Left hindlimb (tissue), 1 donor: ENCODE results near the gene SMU1.
"Not testable (repeated sequence)": the region's sequence is repeated elsewhere in the genome, so short reads cannot be mapped to it uniquely, and the experiment has no call there.

Experiments
- DNase-seq: peaks from one replicate; pipeline ENCODE4 v3.0.0-alpha.2; 2018

SMU1 gene

GRCh38 chr9:33104401-33104800, 27.9 kb upstream of the SMU1 start:
- DNase-seq, result no peak

- no peak for DNase-seq
Measured at GRCh38 chr9:33103501-33104281, 27.2 kb upstream of the SMU1 start.

DNA sequence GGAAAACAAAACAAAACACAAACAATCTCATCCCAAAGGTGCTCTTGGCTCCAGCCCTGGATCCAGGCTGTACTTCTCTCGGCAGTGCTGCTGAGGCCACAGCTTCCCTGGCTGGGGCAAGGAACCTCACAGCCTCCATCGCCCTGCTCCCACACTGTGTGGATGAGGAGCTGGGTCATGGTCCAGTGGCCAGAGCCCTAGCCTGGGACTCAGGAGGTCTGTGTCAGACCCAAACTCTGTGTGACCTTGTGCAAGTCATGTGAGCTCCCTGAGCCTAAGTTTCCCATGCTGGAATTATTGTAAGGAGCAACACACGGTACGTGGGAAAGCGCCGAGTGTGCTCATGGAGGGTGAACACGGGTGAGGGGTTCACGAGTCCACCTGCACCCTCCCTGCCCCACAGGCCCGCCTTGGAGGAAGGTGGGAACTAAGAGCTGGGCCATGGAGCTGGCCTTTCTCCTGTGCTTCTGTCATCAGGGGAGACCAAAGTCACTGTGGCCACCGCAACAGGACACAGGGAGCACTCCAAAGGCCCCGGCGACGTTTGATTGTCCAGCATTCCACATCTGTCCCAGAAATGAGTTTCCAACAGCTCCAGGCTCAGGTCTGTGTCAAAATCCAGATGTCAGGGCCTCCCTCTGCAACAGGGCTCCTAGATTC, 26.2 kb upstream of the SMU1 start:
- DNase-seq, result no peak

DNA sequence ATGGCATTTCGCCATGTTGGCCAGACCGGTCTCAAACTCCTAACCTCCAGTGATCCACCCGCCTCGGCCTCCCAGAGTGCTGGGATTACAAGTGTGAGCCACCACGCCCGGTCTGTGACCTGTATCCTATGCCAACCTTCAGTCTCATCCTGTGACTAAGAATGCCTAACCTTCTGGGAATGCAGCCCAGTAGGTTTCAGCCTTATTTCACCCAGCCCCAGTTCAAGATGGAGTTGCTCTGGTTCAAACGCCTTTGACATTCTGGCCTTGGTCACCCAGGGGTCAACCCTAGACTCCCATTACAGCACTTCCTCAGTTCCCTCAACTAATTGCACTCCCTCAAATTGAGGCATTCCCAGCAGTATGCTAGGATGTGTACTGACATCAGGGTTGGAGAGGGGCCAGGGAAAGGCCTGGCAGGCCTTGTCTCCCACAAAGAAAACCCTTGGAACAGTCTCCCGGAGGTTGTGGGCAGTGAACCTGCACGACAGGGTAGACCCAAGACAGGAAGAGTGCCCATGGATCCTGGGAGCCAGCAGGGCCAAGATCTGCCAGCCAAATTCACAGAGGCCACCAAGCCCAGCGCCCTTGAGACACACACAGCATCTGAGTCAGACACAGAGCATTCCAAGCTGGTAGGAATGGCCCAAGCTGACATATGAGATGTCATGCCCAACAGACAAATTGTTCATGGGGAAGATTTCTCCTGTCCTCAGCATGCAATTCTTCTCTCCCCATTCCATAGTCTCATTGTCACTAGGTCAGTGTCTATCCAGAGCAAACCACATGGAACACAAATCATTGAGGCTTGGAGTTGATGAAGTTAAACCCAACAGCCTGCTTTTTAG, 24.9 kb upstream of the SMU1 start:
- DNase-seq, result no peak

- no peak for DNase-seq
Measured at GRCh38 chr9:33099754-33100153, 23.3 kb upstream of the SMU1 start.

GRCh38 chr9:33097192-33097591, 20.7 kb upstream of the SMU1 start:
- no peak for DNase-seq

GRCh38 chr9:33092634-33093033, 16.2 kb upstream of the SMU1 start:
- no peak for DNase-seq

- DNase-seq, result not testable (repeated sequence)
Measured at GRCh38 chr9:33085672-33086071, 9.2 kb upstream of the SMU1 start.

- DNase-seq, result no peak
Measured at GRCh38 chr9:33082538-33083326, 6.3 kb upstream of the SMU1 start.

- no peak for DNase-seq
Measured at GRCh38 chr9:33082128-33082527, 5.7 kb upstream of the SMU1 start.

DNA sequence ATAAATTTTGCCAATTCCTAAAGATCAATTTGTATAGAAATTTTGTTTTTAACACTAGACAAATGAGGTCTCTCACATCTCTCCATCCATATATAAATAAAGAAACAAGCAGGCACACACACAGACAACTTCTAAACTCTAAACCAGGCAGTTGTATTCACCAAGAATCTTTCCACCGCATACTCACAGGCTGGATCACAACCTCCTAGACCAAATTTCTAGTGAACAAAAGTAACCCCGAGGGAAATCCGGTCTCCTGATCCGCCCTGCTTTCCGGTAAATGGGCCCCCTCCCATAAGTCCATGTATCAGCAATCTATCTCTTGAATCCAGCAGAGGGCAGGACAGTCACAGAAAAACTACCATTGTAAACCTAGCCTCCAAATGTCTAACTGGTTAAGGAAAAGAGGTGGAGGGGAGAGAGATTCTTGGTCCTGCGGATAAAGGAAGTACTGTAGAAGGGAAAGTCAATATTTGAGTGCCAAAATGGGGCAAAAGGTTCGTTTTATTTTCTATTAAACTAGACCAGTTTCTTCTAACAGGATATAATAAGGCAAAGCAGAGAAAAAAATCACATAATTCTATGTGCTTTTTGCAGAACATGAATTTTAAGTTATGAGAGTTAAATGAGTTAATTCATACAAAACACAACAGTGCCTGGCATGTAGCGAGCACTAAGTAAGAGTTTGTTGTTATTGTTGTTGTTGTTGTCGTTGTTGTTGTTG, 4.8 kb upstream of the SMU1 start:
- DNase-seq, result peak; percentile 81

GRCh38 chr9:33080534-33080933, 4.1 kb upstream of the SMU1 start:
- no peak for DNase-seq

DNA sequence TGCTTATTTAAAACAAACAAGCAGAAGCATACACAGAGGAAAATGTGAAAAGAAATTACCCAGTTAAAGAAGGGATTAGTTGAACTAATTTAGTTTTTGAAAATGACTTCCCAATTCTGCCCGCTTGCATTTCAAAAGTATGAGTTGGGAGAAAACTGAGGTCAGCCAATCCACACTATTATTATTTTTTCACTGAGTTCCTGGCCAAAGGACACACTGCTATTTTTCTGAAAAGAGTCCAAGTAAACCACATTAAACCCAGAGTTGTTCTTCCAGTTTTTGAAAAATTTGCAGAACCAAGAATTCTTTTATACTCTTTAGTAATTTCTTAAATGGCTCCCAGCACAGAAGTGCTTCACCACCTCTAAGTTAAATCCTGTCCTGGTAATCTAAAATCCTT, 7.5 kb downstream of the SMU1 start:
- no peak for DNase-seq

- no peak for DNase-seq
Measured at GRCh38 chr9:33065157-33066076, 11.1 kb downstream of the SMU1 start.

DNA sequence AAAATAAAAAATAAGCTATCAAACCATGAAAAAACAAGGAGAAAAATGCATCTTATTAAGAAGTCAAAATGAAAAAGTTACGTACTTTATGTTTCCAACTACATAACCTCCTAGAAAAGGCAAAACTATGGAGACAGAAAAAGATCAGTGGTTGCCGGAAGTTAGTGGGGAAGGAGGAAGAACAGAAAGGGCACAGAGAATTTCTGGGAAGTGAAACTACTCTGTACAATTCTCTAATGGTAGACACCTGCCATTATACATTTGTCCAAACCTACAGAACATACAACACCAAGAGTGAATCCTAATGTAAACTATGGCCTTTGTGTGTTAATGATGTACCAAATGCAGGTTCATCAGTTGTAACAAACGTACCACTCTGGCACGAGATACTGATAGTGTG, 25.3 kb downstream of the SMU1 start:
- DNase-seq, result no peak

- no peak for DNase-seq
Measured at GRCh38 chr9:33049680-33050361, 26.7 kb downstream of the SMU1 start.

- DNase-seq, result no peak
Measured at GRCh38 chr9:33048054-33048465, 28.4 kb downstream of the SMU1 start.

DNA sequence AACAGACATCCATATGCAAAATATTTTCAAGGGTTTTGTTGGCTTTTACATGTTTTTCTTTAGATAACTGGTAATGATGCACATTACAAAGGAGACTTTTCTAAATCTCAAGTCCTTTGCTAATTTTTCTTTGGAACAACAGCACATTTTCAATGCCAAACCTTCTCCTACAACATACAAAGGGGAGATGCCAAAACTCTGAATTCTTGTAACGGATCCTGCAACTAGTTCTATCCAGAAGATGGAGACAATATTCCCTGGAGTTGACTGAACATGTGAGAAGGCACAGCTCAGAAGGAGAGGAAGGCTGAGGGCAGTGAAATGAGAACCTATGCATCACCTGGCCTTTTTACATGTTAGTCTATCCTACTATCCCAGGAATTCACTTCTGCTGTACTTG, 30.4 kb downstream of the SMU1 start:
- DNase-seq, result no peak

DNA sequence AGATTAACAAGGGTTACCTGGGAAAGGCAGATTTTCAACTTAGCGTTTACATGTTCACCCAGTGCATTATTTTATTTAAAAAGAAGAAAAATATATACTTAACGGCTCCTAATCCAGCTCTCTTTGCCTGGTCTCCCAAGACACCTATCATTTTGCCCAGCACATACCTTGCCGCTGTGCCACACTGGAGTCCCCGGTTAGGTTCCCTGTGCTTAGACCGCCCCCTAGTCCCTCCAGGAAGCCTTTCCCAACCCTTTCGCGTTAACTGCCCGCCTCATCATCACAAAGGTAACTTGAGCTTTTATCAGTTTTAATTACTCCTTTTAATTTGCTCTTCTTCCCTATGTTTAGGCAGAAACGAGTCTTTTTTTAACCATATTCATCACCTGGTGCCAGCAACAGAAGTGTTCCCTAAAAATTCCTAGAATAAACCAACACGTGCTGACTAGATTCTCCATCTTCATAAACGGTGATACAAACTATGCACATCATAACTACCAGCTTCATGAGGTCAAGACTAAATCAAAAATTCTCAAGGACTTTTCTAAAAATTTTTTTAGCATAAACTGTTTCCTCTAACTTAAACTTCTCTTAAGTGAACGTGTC, 31.7 kb downstream of the SMU1 start:
- peak; percentile 42 for DNase-seq

DNA sequence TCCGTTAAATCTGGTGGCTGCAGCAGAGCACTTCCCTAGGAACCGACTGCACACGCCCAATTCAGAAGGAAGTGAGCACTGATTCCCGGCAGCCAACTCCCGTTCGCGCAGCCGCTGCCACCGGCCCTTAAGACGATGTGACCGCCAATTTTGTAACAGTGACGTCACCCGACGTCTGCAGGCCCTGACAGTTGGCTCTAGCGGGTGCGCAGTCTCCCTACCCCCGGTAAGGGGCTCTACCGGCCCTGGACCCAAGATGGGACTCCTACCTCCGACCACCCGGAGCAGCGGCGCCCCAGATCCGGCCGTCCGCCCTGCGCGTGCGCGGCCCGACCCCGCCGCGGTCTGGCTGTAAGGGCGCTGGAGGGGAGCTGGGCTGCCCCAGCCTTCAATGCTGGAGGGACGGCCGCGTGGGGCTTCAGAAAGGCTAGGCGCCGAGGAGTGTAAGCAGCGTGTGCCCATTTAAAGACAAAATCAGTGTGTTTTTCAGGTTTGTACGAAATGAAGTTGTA, 32.3 kb downstream of the SMU1 start:
- DNase-seq, result peak; percentile 92
